Measurements from ENCODE around the gene HEBP2.

- TF ChIP-seq ZNF232 (CRISPR knock-in tag; IDR thresholded peaks at IDR 0.05) (no peak), CTCF (IDR thresholded peaks at IDR 0.05) (no peak), ZBTB21 (CRISPR knock-in tag; IDR thresholded peaks at IDR 0.05; ENCODE audit: borderline replicate concordance) (no peak), JUN (CRISPR knock-in tag; IDR thresholded peaks at IDR 0.05) (no peak)
- TF ChIP-seq, protein P1, sequence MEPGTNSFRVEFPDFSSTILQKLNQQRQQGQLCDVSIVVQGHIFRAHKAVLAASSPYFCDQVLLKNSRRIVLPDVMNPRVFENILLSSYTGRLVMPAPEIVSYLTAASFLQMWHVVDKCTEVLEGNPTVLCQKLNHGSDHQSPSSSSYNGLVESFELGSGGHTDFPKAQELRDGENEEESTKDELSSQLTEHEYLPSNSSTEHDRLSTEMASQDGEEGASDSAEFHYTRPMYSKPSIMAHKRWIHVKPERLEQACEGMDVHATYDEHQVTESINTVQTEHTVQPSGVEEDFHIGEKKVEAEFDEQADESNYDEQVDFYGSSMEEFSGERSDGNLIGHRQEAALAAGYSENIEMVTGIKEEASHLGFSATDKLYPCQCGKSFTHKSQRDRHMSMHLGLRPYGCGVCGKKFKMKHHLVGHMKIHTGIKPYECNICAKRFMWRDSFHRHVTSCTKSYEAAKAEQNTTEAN (CRISPR knock-in tag; IDR thresholded peaks at IDR 0.05), result no peak
- TF ChIP-seq, protein P2, sequence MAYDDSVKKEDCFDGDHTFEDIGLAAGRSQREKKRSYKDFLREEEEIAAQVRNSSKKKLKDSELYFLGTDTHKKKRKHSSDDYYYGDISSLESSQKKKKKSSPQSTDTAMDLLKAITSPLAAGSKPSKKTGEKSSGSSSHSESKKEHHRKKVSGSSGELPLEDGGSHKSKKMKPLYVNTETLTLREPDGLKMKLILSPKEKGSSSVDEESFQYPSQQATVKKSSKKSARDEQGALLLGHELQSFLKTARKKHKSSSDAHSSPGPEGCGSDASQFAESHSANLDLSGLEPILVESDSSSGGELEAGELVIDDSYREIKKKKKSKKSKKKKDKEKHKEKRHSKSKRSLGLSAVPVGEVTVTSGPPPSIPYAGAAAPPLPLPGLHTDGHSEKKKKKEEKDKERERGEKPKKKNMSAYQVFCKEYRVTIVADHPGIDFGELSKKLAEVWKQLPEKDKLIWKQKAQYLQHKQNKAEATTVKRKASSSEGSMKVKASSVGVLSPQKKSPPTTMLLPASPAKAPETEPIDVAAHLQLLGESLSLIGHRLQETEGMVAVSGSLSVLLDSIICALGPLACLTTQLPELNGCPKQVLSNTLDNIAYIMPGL (CRISPR knock-in tag; IDR thresholded peaks at IDR 0.05), result no peak; the same call in 1 of the 2 replicates
- TF ChIP-seq, protein P3, sequence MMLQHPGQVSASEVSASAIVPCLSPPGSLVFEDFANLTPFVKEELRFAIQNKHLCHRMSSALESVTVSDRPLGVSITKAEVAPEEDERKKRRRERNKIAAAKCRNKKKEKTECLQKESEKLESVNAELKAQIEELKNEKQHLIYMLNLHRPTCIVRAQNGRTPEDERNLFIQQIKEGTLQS (CRISPR knock-in tag; conservative IDR thresholded peaks at IDR 0.05), result no peak
These were observed 779 bp downstream of the HEBP2 start for GRCh38 chr6:138404666-138405337.

Data from WTC11 (cell line).